WTC11 (cell line): ENCODE data around the gene RAI14. TPM values are rescaled to one million over a fixed set of nuclear protein-coding genes. Genes with fewer than 3 reads are reported as not detected.
"Not testable (repeated sequence)": the region's sequence is repeated elsewhere in the genome, so short reads cannot be mapped to it uniquely, and the experiment has no call there.

Experiments used
- ATAC-seq: fragments of 200-7000 bp; cut with Tn5 transposase; 2 replicates; pipeline ENCODE4 v1.10.0; 2021; ENCODE audit warnings: mild to moderate bottlenecking, moderate library complexity
- CTCF ChIA-PET: fragments of 300-600 bp; sonication (Branson Sonifier 250); formaldehyde crosslinking; loops from one replicate; lab custom pipeline; 2021; ENCODE audit warnings: antibody characterized with exemption; lab: Charles Lee
- POLR2A ChIA-PET: fragments of 350-600 bp; sonication (Branson Sonifier 250); formaldehyde crosslinking; loops from one replicate; lab custom pipeline; 2021; ENCODE audit warnings: antibody characterized with exemption; lab: Charles Lee
- DNase-seq: peaks from one replicate; pipeline ENCODE4 v3.0.0; 2021; ENCODE audit warnings: low spot score
- H3K27ac Mint-ChIP-seq: 2 replicates; pipeline ENCODE4 v1.8.0; 2021; ENCODE audit warnings: mixed read lengths
- H3K27me3 Mint-ChIP-seq: 2 replicates; pipeline ENCODE4 v1.8.0; 2021; ENCODE audit warnings: low read depth, mild to moderate bottlenecking, moderate library complexity, mixed read lengths
- H3K36me3 Mint-ChIP-seq: 2 replicates; pipeline ENCODE4 v1.8.0; 2021; ENCODE audit warnings: mixed read lengths
- H3K4me1 Mint-ChIP-seq: 2 replicates; pipeline ENCODE4 v1.8.0; 2022; ENCODE audit warnings: mixed read lengths
- H3K4me3 Mint-ChIP-seq: 2 replicates; pipeline ENCODE4 v1.8.0; 2021; ENCODE audit warnings: mild to moderate bottlenecking, moderate library complexity, mixed read lengths
- H3K9me3 Mint-ChIP-seq: 2 replicates; pipeline ENCODE4 v1.8.0; 2021; ENCODE audit warnings: mixed read lengths
- CBFB ChIP-seq: sonication (generic); formaldehyde crosslinking; IDR thresholded peaks from 2 replicates; pipeline ENCODE4 v1.8.1; 2022; ENCODE audit warnings: mild to moderate bottlenecking, low read depth, missing genetic modification reagents
- E2F4 ChIP-seq: sonication (generic); formaldehyde crosslinking; IDR thresholded peaks from 2 replicates; pipeline ENCODE4 v1.8.1; 2022; ENCODE audit warnings: low read depth, mild to moderate bottlenecking, moderate library complexity, missing genetic modification reagents, borderline replicate concordance
- ELF4 ChIP-seq: sonication (generic); formaldehyde crosslinking; IDR thresholded peaks from 2 replicates; pipeline ENCODE4 v1.8.1; 2022; ENCODE audit warnings: low read depth, mild to moderate bottlenecking, moderate library complexity, missing genetic modification reagents
- IRF2 ChIP-seq: sonication (generic); formaldehyde crosslinking; IDR thresholded peaks from 2 replicates; pipeline ENCODE4 v1.8.0; 2022; ENCODE audit warnings: low read depth, missing genetic modification reagents, borderline replicate concordance
- NFATC4 ChIP-seq: fragments of 250-450 bp; sonication (Bioruptor Pico); IDR thresholded peaks from 2 replicates; pipeline ENCODE4 v1.9.0; 2021; ENCODE audit warnings: mild to moderate bottlenecking
- NR2C2 ChIP-seq: sonication (generic); formaldehyde crosslinking; IDR thresholded peaks from 2 replicates; pipeline ENCODE4 v1.8.0; 2022; ENCODE audit warnings: mild to moderate bottlenecking, missing genetic modification reagents
- RELA ChIP-seq: sonication (generic); formaldehyde crosslinking; IDR thresholded peaks from 2 replicates; pipeline ENCODE4 v1.8.1; 2022; ENCODE audit warnings: missing genetic modification reagents, mild to moderate bottlenecking, borderline replicate concordance
- SP1 ChIP-seq: sonication (generic); formaldehyde crosslinking; conservative IDR thresholded peaks from 2 replicates; pipeline ENCODE4 v1.8.1; 2022; ENCODE audit warnings: missing genetic modification reagents
- TP53 ChIP-seq: sonication (generic); formaldehyde crosslinking; IDR thresholded peaks from 2 replicates; pipeline ENCODE4 v1.8.1; 2023; ENCODE audit warnings: mild to moderate bottlenecking, missing genetic modification reagents
- USF2 ChIP-seq: sonication (generic); formaldehyde crosslinking; IDR thresholded peaks from 2 replicates; pipeline ENCODE4 v1.8.1; 2023; ENCODE audit warnings: mild to moderate bottlenecking, missing genetic modification reagents, moderate library complexity
- ZNF425 ChIP-seq: fragments of 250-450 bp; sonication (Bioruptor Pico); conservative IDR thresholded peaks from 2 replicates; pipeline ENCODE4 v1.9.0; 2021; ENCODE audit warnings: mild to moderate bottlenecking
- ZSCAN18 ChIP-seq: fragments of 250-450 bp; sonication (Bioruptor Pico); IDR thresholded peaks from 2 replicates; pipeline ENCODE4 v2.1.2; 2022; ENCODE audit warnings: mild to moderate bottlenecking, moderate library complexity
- total RNA-seq: library from RNA; stranded (reverse); gene quantifications from 3 replicates; pipeline ENCODE4 v1.2.3, GENCODE V29; 2021
- TF ChIP-seq, protein P1 (sequence below): sonication (generic); formaldehyde crosslinking; IDR thresholded peaks from 2 replicates; pipeline ENCODE4 v1.8.0; 2023; ENCODE audit warnings: missing genetic modification reagents
- TF ChIP-seq, protein P2 (sequence below): sonication (generic); formaldehyde crosslinking; conservative IDR thresholded peaks from 2 replicates; pipeline ENCODE4 v1.8.1; 2022; ENCODE audit warnings: mild to moderate bottlenecking, missing genetic modification reagents

RAI14 gene
- total RNA-seq, 1 experiment from 2014 or later: 185 TPM

- TF ChIP-seq ZNF425 (CRISPR knock-in tag): no peak
- TF ChIP-seq, all 79 proteins: peak for 0
Observed at GRCh38 chr5:34722183-34722582, 66.1 kb downstream of the RAI14 start (continued).

DNA sequence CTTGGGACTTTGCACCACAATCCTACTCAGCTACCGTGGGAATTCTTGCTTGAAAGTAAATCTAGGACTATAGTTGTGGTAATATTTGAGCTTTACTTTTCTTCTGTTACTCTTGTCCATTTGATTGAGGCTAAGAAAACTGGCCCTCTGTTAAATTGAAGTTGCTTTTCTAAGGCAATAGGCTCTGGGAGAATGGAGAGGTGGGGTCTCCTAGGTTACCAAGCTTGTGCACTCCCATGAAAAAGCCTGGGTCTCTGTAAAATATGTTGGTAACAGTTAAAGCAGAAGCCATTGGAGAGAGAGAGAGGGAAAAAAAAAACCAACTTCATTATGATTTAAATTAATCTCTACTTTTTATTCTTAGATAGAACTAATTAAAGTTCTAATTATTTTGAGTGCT, 68.6 kb downstream of the RAI14 start:
- ATAC-seq: no peak
- DNase-seq: no peak
- H3K4me1 Mint-ChIP-seq: peaks cover 18% of the 10 kb centered on the region
- peaks cover 37% of the 10 kb centered on the region for H3K9me3 Mint-ChIP-seq
- H3K36me3 Mint-ChIP-seq: peaks cover 56% of the 10 kb centered on the region
- no peak overlapping the region for H3K4me3 Mint-ChIP-seq
- no peak for TF ChIP-seq SP1
- TF ChIP-seq ZSCAN18 (CRISPR knock-in tag): no peak
- TF ChIP-seq TP53 (CRISPR knock-in tag): no peak
- TF ChIP-seq USF2 (CRISPR knock-in tag): no peak
- no peak for TF ChIP-seq NFATC4 (CRISPR knock-in tag)
- TF ChIP-seq E2F4 (CRISPR knock-in tag): no peak
- no peak for TF ChIP-seq CBFB (CRISPR knock-in tag)
- TF ChIP-seq NR2C2 (CRISPR knock-in tag): no peak
- TF ChIP-seq ELF4: no peak
- TF ChIP-seq, protein P1, sequence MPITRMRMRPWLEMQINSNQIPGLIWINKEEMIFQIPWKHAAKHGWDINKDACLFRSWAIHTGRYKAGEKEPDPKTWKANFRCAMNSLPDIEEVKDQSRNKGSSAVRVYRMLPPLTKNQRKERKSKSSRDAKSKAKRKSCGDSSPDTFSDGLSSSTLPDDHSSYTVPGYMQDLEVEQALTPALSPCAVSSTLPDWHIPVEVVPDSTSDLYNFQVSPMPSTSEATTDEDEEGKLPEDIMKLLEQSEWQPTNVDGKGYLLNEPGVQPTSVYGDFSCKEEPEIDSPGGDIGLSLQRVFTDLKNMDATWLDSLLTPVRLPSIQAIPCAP: no peak
- no peak for TF ChIP-seq IRF2
- TF ChIP-seq RELA (CRISPR knock-in tag): no peak
- TF ChIP-seq, protein P2, sequence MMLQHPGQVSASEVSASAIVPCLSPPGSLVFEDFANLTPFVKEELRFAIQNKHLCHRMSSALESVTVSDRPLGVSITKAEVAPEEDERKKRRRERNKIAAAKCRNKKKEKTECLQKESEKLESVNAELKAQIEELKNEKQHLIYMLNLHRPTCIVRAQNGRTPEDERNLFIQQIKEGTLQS: no peak
- ChIA-PET CTCF (no interaction called here), POLR2A (interaction anchor here (0.5 kb wide), 1 partner anchor 1227 kb away, joined by 6 read pairs; no protein-coding TSS in a partner anchor)
- H3K27me3 Mint-ChIP-seq: peaks cover 4% of the 10 kb centered on the region; the same call in 1 of the 2 replicates
- 0 out of 2 replicates have a peak overlapping the region, but pooled peaks have one; percentile 32 for H3K27ac Mint-ChIP-seq

- POLR2A ChIA-PET, CTCF ChIA-PET, H3K27ac Mint-ChIP-seq, DNase-seq, H3K27me3 Mint-ChIP-seq, ATAC-seq, H3K4me3 Mint-ChIP-seq: not testable (repeated sequence)
- Mint-ChIP-seq H3K4me1 (peaks cover 19% of the 10 kb centered on the region), H3K36me3 (peaks cover 56% of the 10 kb centered on the region), H3K9me3 (peaks cover 37% of the 10 kb centered on the region)
Observed at GRCh38 chr5:34727166-34727749, 71.1 kb downstream of the RAI14 start.
